CD4-positive, alpha-beta T cell treated with Interferon gamma for 1 hour (primary cell): ENCODE results near the gene ZSWIM3.

Experiments used
- DNase-seq: peaks from one replicate; pipeline ENCODE4 v3.0.0-alpha.2; 2020

Gene ZSWIM3

GRCh38 chr20:45910670-45911485, 53.5 kb downstream of the ZSWIM3 start:
- DNase-seq = peak; percentile 94

- peak; percentile 45 for DNase-seq
These were observed 54.3 kb downstream of the ZSWIM3 start, which contains the start of gene PLTP for GRCh38 chr20:45911486-45912343. Gene PLTP (minus strand): TSS chr20:45912155. CDS start chr20:45911452, 703 bp downstream.

GRCh38 chr20:45912344-45912682, 54.9 kb downstream of the ZSWIM3 start:
- no peak for DNase-seq

GRCh38 chr20:45913116-45913515, 55.7 kb downstream of the ZSWIM3 start:
- DNase-seq = no peak

GRCh38 chr20:45917790-45918141, 60.4 kb downstream of the ZSWIM3 start:
- DNase-seq = no peak

- DNase-seq = no peak
These were observed 60.8 kb downstream of the ZSWIM3 start for GRCh38 chr20:45918182-45918737.

GRCh38 chr20:45918779-45919537, 61.5 kb downstream of the ZSWIM3 start:
- no peak for DNase-seq

- no peak for DNase-seq
These were observed 62.4 kb downstream of the ZSWIM3 start for GRCh38 chr20:45919542-45920399.

- DNase-seq = no peak
These were observed 63.3 kb downstream of the ZSWIM3 start for GRCh38 chr20:45920462-45921336.

- DNase-seq = no peak
These were observed 64.1 kb downstream of the ZSWIM3 start for GRCh38 chr20:45921337-45922189.

- no peak for DNase-seq
These were observed 67.2 kb downstream of the ZSWIM3 start for GRCh38 chr20:45924391-45925261.

GRCh38 chr20:45925821-45926506, 68.5 kb downstream of the ZSWIM3 start:
- no peak for DNase-seq

- no peak for DNase-seq
These were observed 69.3 kb downstream of the ZSWIM3 start for GRCh38 chr20:45926731-45927070.

GRCh38 chr20:45927071-45927878, 69.9 kb downstream of the ZSWIM3 start:
- DNase-seq = no peak
